ENCODE measurements around the gene TRPM3. TPM values are rescaled to one million over a fixed set of nuclear protein-coding genes. Genes with fewer than 3 reads are reported as not detected.
A peak's percentile ranks its signal among the peaks of the same experiment; 100 is the strongest.

The TRPM3 gene
- total RNA-seq, 1 donor from 2014 or later, result 0.15 TPM

DNA sequence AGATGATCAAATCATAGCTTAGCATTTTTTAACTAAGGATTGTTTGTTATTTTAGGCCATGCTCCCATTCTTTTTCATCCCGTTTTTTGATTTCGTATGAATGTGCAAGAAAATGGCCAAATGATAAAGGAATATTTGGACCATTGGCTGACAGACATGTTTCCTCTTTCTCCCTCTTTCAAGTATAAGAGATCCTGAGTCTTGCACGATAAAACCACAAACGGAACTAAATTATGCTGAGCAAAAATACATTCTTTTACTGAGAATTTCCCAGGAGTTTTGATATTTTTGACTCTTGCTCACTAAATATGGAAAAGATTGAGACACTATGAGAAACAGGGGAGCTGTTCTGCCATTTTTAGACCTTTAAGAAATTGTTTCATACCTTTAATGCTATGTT is 616.6 kb downstream of the TRPM3 start:
- TF ChIP-seq CTCF (IDR thresholded peaks at IDR 0.05), result no peak
- no peaks in the 10 kb centered on the region for H3K36me3 ChIP-seq
- no peaks in the 10 kb centered on the region for H3K27me3 ChIP-seq (ENCODE audit: low read depth)
- no peaks in the 10 kb centered on the region for H3K9me3 ChIP-seq
- peaks cover 5% of the 10 kb centered on the region for H3K4me1 ChIP-seq
- no peak overlapping the region for H3K4me3 ChIP-seq
- intact Hi-C loops (cut with DNase I), result no loop called here
- H3K27ac ChIP-seq, result no peak overlapping the region
- ATAC-seq, result no peak
- DNase-seq, result no peak

DNA sequence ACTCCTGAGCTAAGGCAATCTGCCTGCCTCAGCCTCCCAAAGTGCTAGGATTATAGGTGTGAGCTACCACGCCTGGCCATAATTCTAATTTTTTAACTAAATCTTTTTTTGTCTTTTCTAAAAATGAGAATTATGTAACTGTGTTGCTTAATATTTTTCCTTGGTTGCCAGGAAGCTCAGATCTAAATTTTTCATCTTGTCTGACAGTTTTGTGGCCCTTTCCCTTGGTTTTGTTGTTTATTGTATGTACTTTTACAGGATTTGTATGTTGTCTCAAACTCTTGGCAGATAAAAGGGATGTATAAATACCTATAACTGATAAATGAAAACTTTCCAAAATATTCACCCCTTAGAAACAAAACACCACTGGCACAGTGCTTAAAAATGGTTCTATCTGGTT is 618.7 kb downstream of the TRPM3 start:
- intact Hi-C loops (cut with DNase I), result no loop called here
- Histone ChIP-seq H3K4me1 (peaks cover 5% of the 10 kb centered on the region), H3K9me3 (no peaks in the 10 kb centered on the region), H3K27me3 (ENCODE audit: low read depth) (no peaks in the 10 kb centered on the region), H3K27ac (peak overlapping the region; percentile 56), H3K36me3 (no peaks in the 10 kb centered on the region), H3K4me3 (no peak overlapping the region)
- no peak for TF ChIP-seq CTCF (IDR thresholded peaks at IDR 0.05)
- ATAC-seq (no peak), DNase-seq (no peak)

GRCh38 chr9:70500793-70501192 is 620.6 kb downstream of the TRPM3 start:
- Histone ChIP-seq H3K36me3 (no peaks in the 10 kb centered on the region), H3K4me1 (peaks cover 5% of the 10 kb centered on the region), H3K27me3 (ENCODE audit: low read depth) (no peaks in the 10 kb centered on the region), H3K27ac (peak overlapping the region; percentile 4), H3K4me3 (no peak overlapping the region), H3K9me3 (no peaks in the 10 kb centered on the region)
- TF ChIP-seq CTCF (IDR thresholded peaks at IDR 0.05), result no peak
- ATAC-seq (no peak), DNase-seq (no peak)
- intact Hi-C loops (cut with DNase I), result no loop called here

DNA sequence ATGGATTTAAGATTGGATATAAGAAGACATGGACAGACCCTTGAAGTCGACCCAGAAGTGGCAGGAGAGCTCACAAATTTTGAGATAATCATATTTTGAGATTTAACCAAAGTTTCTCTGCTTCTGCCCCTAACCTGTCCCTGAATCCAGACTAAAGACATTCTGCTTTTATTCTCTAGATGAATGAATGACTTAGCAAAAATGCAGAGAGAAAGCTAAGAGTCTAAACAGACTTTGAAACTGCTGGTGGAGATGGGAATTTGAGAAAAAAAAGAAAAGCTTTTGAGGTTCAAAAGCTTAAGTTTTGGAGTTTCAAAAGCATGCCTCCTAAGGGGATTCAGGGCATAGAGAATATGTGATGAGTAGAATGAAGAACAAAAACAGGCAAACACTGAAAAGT is 621.8 kb downstream of the TRPM3 start:
- DNase-seq (no peak), ATAC-seq (no peak)
- no peaks in the 10 kb centered on the region for H3K9me3 ChIP-seq
- no peak overlapping the region for H3K4me3 ChIP-seq
- TF ChIP-seq CTCF (IDR thresholded peaks at IDR 0.05), result no peak
- H3K36me3 ChIP-seq, result no peaks in the 10 kb centered on the region
- H3K4me1 ChIP-seq, result peaks cover 8% of the 10 kb centered on the region
- intact Hi-C loops (cut with DNase I), result no loop called here
- H3K27me3 ChIP-seq (ENCODE audit: low read depth), result no peaks in the 10 kb centered on the region
- H3K27ac ChIP-seq, result no peak overlapping the region

- intact Hi-C loops (cut with DNase I), result no loop called here
Measured at GRCh38 chr9:70498866-70499265, 622.6 kb downstream of the TRPM3 start.

More at GRCh38 chr9:70498866-70499265, 622.6 kb downstream of the TRPM3 start:
- Histone ChIP-seq H3K9me3 (no peaks in the 10 kb centered on the region), H3K27me3 (ENCODE audit: low read depth) (no peaks in the 10 kb centered on the region), H3K4me3 (no peak overlapping the region), H3K36me3 (no peaks in the 10 kb centered on the region), H3K4me1 (peaks cover 16% of the 10 kb centered on the region), H3K27ac (no peak overlapping the region)
- ATAC-seq (no peak), DNase-seq (no peak)
- TF ChIP-seq CTCF (IDR thresholded peaks at IDR 0.05), result no peak
